ENCODE measurements around the gene STX1A. TPM values are rescaled to one million over a fixed set of nuclear protein-coding genes. Genes with fewer than 3 reads are reported as not detected.

Gene STX1A
- total and polyA plus RNA-seq, 2 of the 8 experiments (the other 6 are each of a cell fraction or from before 2014, with no cell fraction given) = 13.5 to 17.5 TPM

DNA sequence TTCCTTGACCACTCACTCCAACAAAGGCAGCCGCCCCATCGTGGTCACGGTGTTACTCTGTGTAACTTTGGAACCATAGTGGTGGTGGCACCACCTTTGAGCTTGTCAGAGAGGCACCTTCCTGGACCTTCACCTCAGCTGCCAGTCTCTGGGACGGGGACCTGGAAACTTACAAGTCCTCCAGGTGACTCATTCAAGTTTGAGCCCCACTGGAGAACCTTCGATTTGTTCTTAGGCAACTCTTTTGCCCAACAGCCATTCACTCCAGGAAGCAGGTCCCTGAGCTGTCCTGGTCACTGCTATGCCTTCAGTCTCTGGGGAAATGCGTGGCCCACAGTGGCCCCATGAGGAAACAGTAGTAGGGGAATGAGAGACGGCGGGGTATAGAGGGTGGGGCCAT is 17.2 kb downstream of the STX1A start:
- H3K4me3 ChIP-seq (ENCODE audit: extremely low read depth in 1 of 4, insufficient read depth in 2 of 4, low read depth in 3 of 4, low read length in 4 of 4) = no peak overlapping the region
- H3K14ac ChIP-seq (ENCODE audit: insufficient read length) = no peak overlapping the region
- no peak overlapping the region for H3K4me2 ChIP-seq (ENCODE audit: insufficient read depth in 1 of 2, low read depth in 2 of 2, low read length in 2 of 2)
- ChIA-PET POLR2A (ENCODE audit: partially characterized antibody) (interaction anchor here (0.9 to 4.9 kb wide), 7 partner anchors 11 to 95 kb away, joined by 3 to 37 read pairs (median 4); no protein-coding TSS in a partner anchor), CTCF (ENCODE audit: partially characterized antibody) (interaction anchor here (0.5 to 9.7 kb wide), 20 partner anchors 9 to 95 kb away, joined by 3 to 130 read pairs (median 4); partner anchors contain the start of gene STX1A)
- peaks cover 6 to 19% of the 10 kb centered on the region in 2 experiments for H4K20me1 ChIP-seq (replicated peaks in 1 of 2; ENCODE audit: control insufficient read depth in 1 of 2, insufficient read depth in 2 of 2, low read length in 2 of 2)
- no peak overlapping the region; the same call in 1 of the 2 replicates for H3K18ac ChIP-seq (ENCODE audit: extremely low read depth, low read length)
- no peaks in the 10 kb centered on the region for H3K79me1 ChIP-seq (ENCODE audit: low read depth, low read length)
- 0 out of 2 replicates have a peak overlapping the region, but pooled peaks have one; percentile 1 for H2BK12ac ChIP-seq (ENCODE audit: low read depth, low read length)
- no peak overlapping the region for H2BK5ac ChIP-seq (ENCODE audit: low read depth, low read length)
- no peak overlapping the region for H4K91ac ChIP-seq (replicated peaks; ENCODE audit: insufficient read length, low read length)
- no peak overlapping the region for H3K56ac ChIP-seq (replicated peaks; ENCODE audit: insufficient read length, low read depth, low read length)
- peaks cover 0 to 15% (median 6%) of the 10 kb centered on the region in 4 experiments; a peak in 5 of 8 replicates for H3K36me3 ChIP-seq (ENCODE audit: control insufficient read depth in 2 of 4, insufficient read depth in 4 of 4, low read length in 3 of 4)
- no peak overlapping the region for H2BK15ac ChIP-seq (ENCODE audit: low read length)
- no peaks in the 10 kb centered on the region; a peak in 1 of 7 replicates for H3K27me3 ChIP-seq (replicated peaks in 1 of 4; ENCODE audit: control insufficient read depth in 3 of 4, extremely low read depth in 1 of 4, insufficient read depth in 3 of 4, low read length in 3 of 4)
- no peak overlapping the region for H2AFZ ChIP-seq (ENCODE audit: low read length)
- no peaks in the 10 kb centered on the region for H3K9me3 ChIP-seq (ENCODE audit: insufficient read depth in 2 of 2, low read depth in 1 of 2, low read length in 1 of 2)
- H4K8ac ChIP-seq (ENCODE audit: extremely low read depth, insufficient read depth, low read length) = no peak overlapping the region
- no peaks in the 10 kb centered on the region for H3K79me2 ChIP-seq (ENCODE audit: control insufficient read depth in 1 of 2, insufficient read depth in 2 of 2, low read length in 2 of 2)
- H2BK120ac ChIP-seq (replicated peaks; ENCODE audit: low read depth, low read length) = no peak overlapping the region
- FAIRE-seq = no peak
- no peak overlapping the region for H2BK20ac ChIP-seq (ENCODE audit: low read length)
- no peak overlapping the region for H3K4ac ChIP-seq (replicated peaks; ENCODE audit: insufficient read length, low read depth, low read length)
- H2AK5ac ChIP-seq (ENCODE audit: low read depth, low read length) = no peak overlapping the region
- 92% methylated on average over 8 of the region's 8 CpGs; no CpG with 5 or more reads in 1 of the 2 experiments for WGBS, 2 experiments (ENCODE audit: extremely low coverage in 1 of 2, insufficient coverage in 1 of 2, insufficient read length in 1 of 2, insufficient replicate concordance in 2 of 2, low coverage in 1 of 2, low lambda C conversion rate in 2 of 2, missing lambda C conversion rate in 1 of 2)
- H3K9ac ChIP-seq (replicated peaks in 1 of 4; ENCODE audit: extremely low read depth in 1 of 4, low read depth in 3 of 4, low read length in 3 of 4) = no peak overlapping the region
- no peak overlapping the region for H3K27ac ChIP-seq (ENCODE audit: low read depth, low read length)
- H4K5ac ChIP-seq (ENCODE audit: insufficient read length, low read depth, low read length) = no peak overlapping the region
- no peak for DNase-seq (ENCODE audit: low read depth in 1 of 2, low spot score in 2 of 2)
- H3K4me1 ChIP-seq (replicated peaks in 1 of 4; ENCODE audit: control insufficient read depth in 3 of 4, insufficient read depth in 4 of 4, low read length in 3 of 4) = peaks cover 0 to 19% (median 15%) of the 10 kb centered on the region in 4 experiments; a peak in 6 of 7 replicates
- no peak overlapping the region for H3K23ac ChIP-seq (ENCODE audit: insufficient read length)
- peaks cover 2% of the 10 kb centered on the region; the same call in 1 of the 2 replicates for H3K23me2 ChIP-seq (ENCODE audit: low read depth, low read length)
- TF ChIP-seq SP2 (IDR thresholded peaks at IDR 0.05; ENCODE audit: low read length) (no peak), SRF (IDR thresholded peaks at IDR 0.05; ENCODE audit: low read depth, low read length) (no peak), KDM1A (IDR thresholded peaks at IDR 0.05; ENCODE audit: borderline replicate concordance, low read length) (no peak), JUN (IDR thresholded peaks at IDR 0.05; ENCODE audit: low read depth, low read length) (no peak), SP4 (IDR thresholded peaks at IDR 0.05; ENCODE audit: low read length) (no peak), JUND (IDR thresholded peaks at IDR 0.05; ENCODE audit: low read length) (no peak), TAF1 (IDR thresholded peaks at IDR 0.05; ENCODE audit: low read depth, low read length) (no peak), EZH2 (IDR thresholded peaks at IDR 0.05; ENCODE audit: low read depth, low read length, severe bottlenecking) (no peak), BRCA1 (IDR thresholded peaks at IDR 0.05; ENCODE audit: low read depth, low read length) (no peak), TEAD4 (IDR thresholded peaks at IDR 0.05; ENCODE audit: low read depth, low read length) (no peak), GABPA (IDR thresholded peaks at IDR 0.05; ENCODE audit: borderline replicate concordance, insufficient read depth, low read length) (no peak)
- TF ChIP-seq, protein P1, sequence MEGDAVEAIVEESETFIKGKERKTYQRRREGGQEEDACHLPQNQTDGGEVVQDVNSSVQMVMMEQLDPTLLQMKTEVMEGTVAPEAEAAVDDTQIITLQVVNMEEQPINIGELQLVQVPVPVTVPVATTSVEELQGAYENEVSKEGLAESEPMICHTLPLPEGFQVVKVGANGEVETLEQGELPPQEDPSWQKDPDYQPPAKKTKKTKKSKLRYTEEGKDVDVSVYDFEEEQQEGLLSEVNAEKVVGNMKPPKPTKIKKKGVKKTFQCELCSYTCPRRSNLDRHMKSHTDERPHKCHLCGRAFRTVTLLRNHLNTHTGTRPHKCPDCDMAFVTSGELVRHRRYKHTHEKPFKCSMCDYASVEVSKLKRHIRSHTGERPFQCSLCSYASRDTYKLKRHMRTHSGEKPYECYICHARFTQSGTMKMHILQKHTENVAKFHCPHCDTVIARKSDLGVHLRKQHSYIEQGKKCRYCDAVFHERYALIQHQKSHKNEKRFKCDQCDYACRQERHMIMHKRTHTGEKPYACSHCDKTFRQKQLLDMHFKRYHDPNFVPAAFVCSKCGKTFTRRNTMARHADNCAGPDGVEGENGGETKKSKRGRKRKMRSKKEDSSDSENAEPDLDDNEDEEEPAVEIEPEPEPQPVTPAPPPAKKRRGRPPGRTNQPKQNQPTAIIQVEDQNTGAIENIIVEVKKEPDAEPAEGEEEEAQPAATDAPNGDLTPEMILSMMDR (IDR thresholded peaks at IDR 0.05; ENCODE audit: control extremely low read depth in 1 of 3, insufficient read depth in 1 of 3, low read depth in 1 of 3, low read length in 3 of 3) = no peak

All from H1 (cell line).